CD1c-positive myeloid dendritic cell (primary cell): ENCODE measurements around the gene PHRF1.

Source experiments
- DNase-seq: peaks from one replicate; pipeline ENCODE4 v3.0.0-alpha.2; 2016; ENCODE audit errors: extremely low spot score

The PHRF1 gene

GRCh38 chr11:614623-615503 lies 38.6 kb downstream of the PHRF1 start:
- DNase-seq = no peak

GRCh38 chr11:615504-616319 lies 39.4 kb downstream of the PHRF1 start, which contains the start of gene IRF7:
Gene IRF7, minus strand, starts transcription at chr11:615950. Its CDS starts 586 bp downstream, at chr11:615364.
- DNase-seq = peak; percentile 97

- no peak for DNase-seq
Measured at GRCh38 chr11:616320-617198, 40.3 kb downstream of the PHRF1 start.

GRCh38 chr11:617199-617911 lies 41.1 kb downstream of the PHRF1 start:
- no peak for DNase-seq

- no peak for DNase-seq
Measured at GRCh38 chr11:617912-618682, 41.8 kb downstream of the PHRF1 start.

- DNase-seq = no peak
Measured at GRCh38 chr11:618856-619627, 42.8 kb downstream of the PHRF1 start.

GRCh38 chr11:619628-620050 lies 43.4 kb downstream of the PHRF1 start:
- DNase-seq = no peak

- DNase-seq = no peak
Measured at GRCh38 chr11:620201-620600, 43.9 kb downstream of the PHRF1 start.

GRCh38 chr11:620935-621814 lies 44.9 kb downstream of the PHRF1 start:
- no peak for DNase-seq

- no peak for DNase-seq
Measured at GRCh38 chr11:621838-622237, 45.6 kb downstream of the PHRF1 start.

- no peak for DNase-seq
Measured at GRCh38 chr11:623349-623869, 47.1 kb downstream of the PHRF1 start.

- no peak for DNase-seq
Measured at GRCh38 chr11:623999-624704, 47.9 kb downstream of the PHRF1 start.

GRCh38 chr11:624705-625635 lies 48.7 kb downstream of the PHRF1 start, which contains the start of gene CDHR5:
Gene CDHR5, minus strand, starts transcription at chr11:624955. Its CDS starts 53 bp downstream, at chr11:624902.
- DNase-seq = no peak

GRCh38 chr11:625636-626268 lies 49.5 kb downstream of the PHRF1 start:
- no peak for DNase-seq

GRCh38 chr11:626475-627307 lies 50.4 kb downstream of the PHRF1 start, which contains the start of gene SCT:
Gene SCT, minus strand, starts transcription at chr11:627181. Its CDS starts 38 bp downstream, at chr11:627143.
- no peak for DNase-seq
